ENCODE data around the gene KDM6A.

DNA sequence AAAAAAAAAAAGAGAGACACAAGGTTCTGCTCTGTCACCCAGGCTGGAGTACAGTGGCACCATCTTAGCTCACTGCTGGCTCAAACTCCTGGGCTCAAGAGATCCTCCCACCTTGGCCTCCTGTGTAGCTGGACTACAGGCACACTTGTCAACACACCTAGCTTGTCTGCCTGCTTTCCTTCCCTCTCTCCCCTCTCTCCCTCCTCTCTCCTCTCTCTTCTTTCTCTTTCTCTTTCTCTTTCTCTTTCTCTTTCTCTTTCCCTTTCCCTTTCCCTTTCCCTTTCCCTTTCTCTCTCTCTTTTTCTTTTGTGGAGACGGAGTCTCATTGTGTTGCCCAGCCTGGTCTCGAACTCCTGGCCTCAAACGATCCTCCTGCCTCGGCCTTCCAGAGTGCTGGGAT lies 195.6 kb downstream of the KDM6A start:
- no peak for TF ChIP-seq POLR2A (IDR thresholded peaks at IDR 0.05)
- TF ChIP-seq, protein P1, sequence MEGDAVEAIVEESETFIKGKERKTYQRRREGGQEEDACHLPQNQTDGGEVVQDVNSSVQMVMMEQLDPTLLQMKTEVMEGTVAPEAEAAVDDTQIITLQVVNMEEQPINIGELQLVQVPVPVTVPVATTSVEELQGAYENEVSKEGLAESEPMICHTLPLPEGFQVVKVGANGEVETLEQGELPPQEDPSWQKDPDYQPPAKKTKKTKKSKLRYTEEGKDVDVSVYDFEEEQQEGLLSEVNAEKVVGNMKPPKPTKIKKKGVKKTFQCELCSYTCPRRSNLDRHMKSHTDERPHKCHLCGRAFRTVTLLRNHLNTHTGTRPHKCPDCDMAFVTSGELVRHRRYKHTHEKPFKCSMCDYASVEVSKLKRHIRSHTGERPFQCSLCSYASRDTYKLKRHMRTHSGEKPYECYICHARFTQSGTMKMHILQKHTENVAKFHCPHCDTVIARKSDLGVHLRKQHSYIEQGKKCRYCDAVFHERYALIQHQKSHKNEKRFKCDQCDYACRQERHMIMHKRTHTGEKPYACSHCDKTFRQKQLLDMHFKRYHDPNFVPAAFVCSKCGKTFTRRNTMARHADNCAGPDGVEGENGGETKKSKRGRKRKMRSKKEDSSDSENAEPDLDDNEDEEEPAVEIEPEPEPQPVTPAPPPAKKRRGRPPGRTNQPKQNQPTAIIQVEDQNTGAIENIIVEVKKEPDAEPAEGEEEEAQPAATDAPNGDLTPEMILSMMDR (IDR thresholded peaks at IDR 0.05), result no peak

All from esophagus squamous epithelium (tissue), 4 donors.